IMR-90 (cell line): ENCODE results near the gene SPHK2. TPM values are rescaled to one million over a fixed set of nuclear protein-coding genes. Genes with fewer than 3 reads are reported as not detected.

Experiments
- ATAC-seq: fragments of 200-7000 bp; cut with Tn5 transposase; 2 replicates; pipeline ENCODE4 v1.9.1; 2020; ENCODE audit warnings: low read depth, mild to moderate bottlenecking, moderate library complexity
- BruUV-seq: library from RNA; stranded (reverse); fragments of 400-500 nt; replicated peaks from 2 replicates; lab custom pipeline; 2021; lab: Mats Ljungman, UMichigan
- CTCF ChIA-PET: fragments of 300-600 bp; formaldehyde crosslinking; extraction: SDS; loops from one replicate; lab custom pipeline; 2021; ENCODE audit warnings: antibody characterized with exemption; lab: Yijun Ruan, JAX
- POLR2A ChIA-PET: fragments of 300-600 bp; sonication (Branson Sonifier 250); formaldehyde crosslinking; loops from one replicate; lab custom pipeline; 2022; ENCODE audit warnings: antibody characterized with exemption; ENCODE audit not compliant: unreplicated experiment; lab: Charles Lee
- DNase-seq: peaks from one replicate; pipeline ENCODE4 v3.0.0; 2013
- H2AFZ ChIP-seq: replicated peaks from 2 replicates; pipeline ENCODE3; 2013; ENCODE audit warnings: low read length, mild to moderate bottlenecking; ENCODE audit not compliant: poor library complexity
- H2AK5ac ChIP-seq: 2 replicates; pipeline ENCODE4 v1.6.1; 2013; ENCODE audit warnings: low read depth, low read length, inconsistent platforms
- H2AK9ac ChIP-seq: replicated peaks from 2 replicates; pipeline ENCODE3; 2013; ENCODE audit warnings: mild to moderate bottlenecking, low read depth, low read length, moderate library complexity; ENCODE audit not compliant: poor library complexity
- H2BK120ac ChIP-seq: 2 replicates; pipeline ENCODE4 v1.6.1; 2013; ENCODE audit warnings: low read depth, low read length, inconsistent platforms
- H2BK15ac ChIP-seq: 3 replicates; pipeline ENCODE4 v1.6.1; 2013; ENCODE audit warnings: low read depth, low read length, inconsistent platforms
- H2BK20ac ChIP-seq: 2 replicates; pipeline ENCODE4 v1.6.1; 2013; ENCODE audit warnings: low read depth, mild to moderate bottlenecking, inconsistent platforms, low read length, moderate library complexity
- H2BK5ac ChIP-seq: 2 replicates; pipeline ENCODE4 v1.6.1; 2013; ENCODE audit warnings: mild to moderate bottlenecking, low read depth, low read length, inconsistent platforms; ENCODE audit not compliant: poor library complexity, severe bottlenecking
- H3K14ac ChIP-seq: replicated peaks from 2 replicates; pipeline ENCODE4 v1.6.1; 2013; ENCODE audit warnings: low read depth, low read length, inconsistent platforms
- H3K18ac ChIP-seq: 2 replicates; pipeline ENCODE4 v1.6.1; 2013; ENCODE audit warnings: low read depth, low read length, control low read depth
- H3K23ac ChIP-seq: 2 replicates; pipeline ENCODE4 v1.6.1; 2013; ENCODE audit warnings: low read depth, low read length, inconsistent platforms
- H3K27ac ChIP-seq: 2 replicates; pipeline ENCODE4 v1.5.1; 2013; ENCODE audit warnings: mild to moderate bottlenecking, control low read depth, low read length; ENCODE audit not compliant: insufficient read depth
- H3K27me3 ChIP-seq: 2 replicates; pipeline ENCODE4 v1.6.1; 2013; ENCODE audit warnings: low read length; ENCODE audit not compliant: control insufficient read depth, insufficient read depth
- H3K36me3 ChIP-seq: 2 replicates; pipeline ENCODE4 v1.6.1; 2013; ENCODE audit warnings: low read length, mixed read lengths; ENCODE audit not compliant: control insufficient read depth, insufficient read depth
- H3K4ac ChIP-seq: 2 replicates; pipeline ENCODE4 v1.6.1; 2013; ENCODE audit warnings: low read depth, low read length, inconsistent platforms
- H3K4me1 ChIP-seq: 2 replicates; pipeline ENCODE4 v1.6.1; 2013; ENCODE audit warnings: low read length, mixed read lengths; ENCODE audit not compliant: control insufficient read depth, insufficient read depth
- H3K4me2 ChIP-seq: 2 replicates; pipeline ENCODE4 v1.6.1; 2013; ENCODE audit warnings: low read depth, mild to moderate bottlenecking, control low read depth, low read length, moderate library complexity
- H3K4me3 ChIP-seq: 2 replicates; pipeline ENCODE4 v1.5.1; 2013; ENCODE audit warnings: low read depth, mild to moderate bottlenecking, control low read depth, low read length, moderate library complexity; ENCODE audit not compliant: insufficient read depth
- H3K56ac ChIP-seq: 2 replicates; pipeline ENCODE4 v1.6.1; 2013; ENCODE audit warnings: low read length, inconsistent platforms; ENCODE audit not compliant: insufficient read depth; ENCODE audit errors: extremely low read depth
- H3K79me1 ChIP-seq, 2 experiments: 2 replicates each; pipeline ENCODE4 v1.6.1; 2013; ENCODE audit warnings: low read length in 2 of 2, inconsistent platforms in 1 of 2, low read depth in 1 of 2
- H3K9ac ChIP-seq: 2 replicates; pipeline ENCODE4 v1.6.1; 2013; ENCODE audit warnings: low read depth, low read length, control low read depth
- H3K9me1 ChIP-seq: 2 replicates; pipeline ENCODE4 v1.6.1; 2013; ENCODE audit warnings: low read length, inconsistent platforms; ENCODE audit not compliant: insufficient read depth
- H3K9me3 ChIP-seq: 2 replicates; pipeline ENCODE4 v1.6.1; 2013; ENCODE audit warnings: low read length; ENCODE audit not compliant: control insufficient read depth, insufficient read depth
- H4K20me1 ChIP-seq: 2 replicates; pipeline ENCODE4 v1.6.1; 2013; ENCODE audit warnings: low read length, inconsistent platforms; ENCODE audit not compliant: insufficient read depth
- H4K5ac ChIP-seq: 2 replicates; pipeline ENCODE4 v1.6.1; 2013; ENCODE audit warnings: mild to moderate bottlenecking, low read depth, low read length, control low read depth
- H4K8ac ChIP-seq, 2 experiments: 2 replicates each; pipeline ENCODE4 v1.6.1; 2013; ENCODE audit warnings: low read depth in 2 of 2, low read length in 2 of 2, control low read depth in 1 of 2, inconsistent platforms in 1 of 2
- H4K91ac ChIP-seq: 2 replicates; pipeline ENCODE4 v1.6.1; 2013; ENCODE audit warnings: low read depth, low read length, inconsistent platforms; ENCODE audit not compliant: insufficient read depth
- CEBPB ChIP-seq: IDR thresholded peaks from 2 replicates; pipeline ENCODE4 v1.6.1; 2012; ENCODE audit warnings: low read depth, low read length, improper control_type of control experiment
- FOS ChIP-seq: fragments of 150-350 bp; IDR thresholded peaks from 2 replicates; pipeline ENCODE4 v1.6.1; 2016; ENCODE audit warnings: low read depth, low read length
- MAZ ChIP-seq: IDR thresholded peaks from 2 replicates; pipeline ENCODE4 v1.6.1; 2012; ENCODE audit warnings: low read depth, mild to moderate bottlenecking, low read length, improper control_type of control experiment, moderate library complexity, borderline replicate concordance
- RAD21 ChIP-seq: IDR thresholded peaks from 2 replicates; pipeline ENCODE4 v1.6.1; 2012; ENCODE audit warnings: low read length, improper control_type of control experiment
- RCOR1 ChIP-seq: IDR thresholded peaks from 2 replicates; pipeline ENCODE4 v1.6.1; 2012; ENCODE audit warnings: mild to moderate bottlenecking, low read length, improper control_type of control experiment; ENCODE audit not compliant: insufficient replicate concordance
- WGBS, 2 experiments: methylation state at CpG; one replicate each; pipeline versions ENCODE4 v1.1.5 to v1.1.7; 2013; ENCODE audit warnings: missing lambda C conversion rate in 2 of 2; ENCODE audit not compliant: insufficient read length in 1 of 2; ENCODE audit errors: extremely low coverage in 2 of 2; 5-methylcytosine and 5-hydroxymethylcytosine counted together
- dilution Hi-C: fragments of 300-500 bp; cut with HindIII; formaldehyde crosslinking; loops from one replicate; pipeline ENCODE4 v1.14.3; 2018; ENCODE audit warnings: low sequenced_read_pairs; ENCODE audit not compliant: unreplicated experiment
- in situ Hi-C: fragments of 300-500 bp; cut with MboI; formaldehyde crosslinking; loops from 3 replicates; pipeline ENCODE4 v1.14.3; 2019; ENCODE audit warnings: low sequenced_read_pairs, inconsistent platforms, mixed read lengths
- intact Hi-C: fragments of 100-400 bp; cut with micrococcal nuclease; formaldehyde crosslinking; loops from 2 replicates; pipeline ENCODE4 v1.10.0; 2022
- polyA plus RNA-seq, 3 experiments: library from polyadenylated mRNA; depleted of rRNA; stranded (reverse); fragments of >200 nt; gene quantifications; 2 replicates each; pipeline ENCODE4 v1.2.3, GENCODE V29; 2012; ENCODE audit warnings: low replicate concordance in 1 of 3
- total RNA-seq: library from RNA; depleted of rRNA; stranded (reverse); fragments of >200 nt; gene quantifications from 2 replicates; pipeline ENCODE4 v1.2.3, GENCODE V29; 2012

Gene SPHK2
- total and polyA plus RNA-seq, 2 of the 4 experiments (the other 2 are of a cell fraction): 1.6 to 9.9 TPM

- TF ChIP-seq RAD21: no peak
Measured at GRCh38 chr19:48624067-48624594, 4.8 kb downstream of the SPHK2 start (continued).

DNA sequence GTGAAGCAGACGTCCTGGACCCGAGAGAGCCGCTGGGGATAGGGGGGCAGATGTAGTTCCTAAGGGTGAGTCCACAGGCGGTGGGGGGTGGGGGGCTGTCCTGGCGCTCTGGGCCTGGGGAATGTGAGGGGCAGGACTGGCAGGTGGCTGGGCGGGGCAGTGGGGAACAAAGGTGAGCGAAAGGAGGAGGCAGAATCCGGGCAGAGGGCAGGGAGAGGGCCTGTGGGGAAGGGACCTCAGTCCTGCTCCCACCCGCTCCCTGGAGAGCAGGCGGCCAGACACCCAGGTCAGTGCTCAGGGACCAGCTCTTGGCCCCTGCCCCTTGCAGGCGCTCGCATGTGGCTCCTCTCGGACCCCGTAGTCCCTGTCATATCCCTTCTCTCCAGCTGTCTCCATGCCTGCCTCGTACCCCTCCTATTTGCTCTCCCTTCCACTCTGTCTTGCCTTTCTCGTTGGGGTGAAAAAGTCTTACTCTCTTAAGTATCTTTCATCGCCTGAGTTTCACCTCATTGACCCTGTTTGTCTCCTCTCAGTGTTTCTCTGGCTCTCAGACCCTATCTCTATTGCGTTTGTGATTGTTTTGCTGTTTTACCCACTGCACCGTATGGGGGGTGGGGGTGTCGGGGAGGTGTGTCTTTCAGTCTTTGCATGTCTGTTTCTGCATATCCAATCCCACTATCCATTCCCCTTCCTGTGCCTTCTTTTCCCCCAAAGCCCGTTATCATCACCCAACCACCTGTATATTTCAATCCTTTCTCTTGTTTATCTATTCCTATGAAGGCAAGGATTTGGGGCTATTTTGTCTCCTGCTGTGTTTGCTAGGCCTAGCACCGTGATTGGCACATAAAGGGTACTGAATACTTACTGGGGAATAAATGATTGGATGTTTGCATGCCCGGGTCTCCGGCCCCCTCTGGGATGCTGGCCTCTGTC, 5.8 kb downstream of the SPHK2 start:
- peaks cover 3% of the 10 kb centered on the region for H3K9me1 ChIP-seq
- peak overlapping the region; percentile 34; the same call in 1 of the 2 replicates for H3K4ac ChIP-seq
- CTCF ChIA-PET: no interaction called here
- in situ Hi-C loops: no loop called here
- no peak overlapping the region for H2BK5ac ChIP-seq
- no peak overlapping the region for H3K23ac ChIP-seq
- H4K5ac ChIP-seq: no peak overlapping the region
- H2BK15ac ChIP-seq: no peak overlapping the region
- no peaks in the 10 kb centered on the region for H3K9me3 ChIP-seq
- TF ChIP-seq RCOR1 (no peak), FOS (no peak), MAZ (no peak), CEBPB (no peak)
- H2AK5ac ChIP-seq: no peak overlapping the region
- WGBS, 2 experiments: 48% methylated on average over 12 of the region's 24 CpGs; no CpG with 5 or more reads in 1 of the 2 experiments
- H3K36me3 ChIP-seq: peaks cover 6% of the 10 kb centered on the region; the same call in 1 of the 2 replicates
- no TSS peak for BruUV-seq
- no peak overlapping the region for H3K18ac ChIP-seq
- POLR2A ChIA-PET: no interaction called here
- H4K91ac ChIP-seq: no peak overlapping the region
- H2BK120ac ChIP-seq: no peak overlapping the region
- no peak overlapping the region for H3K56ac ChIP-seq
- no peak overlapping the region for H2AFZ ChIP-seq
- DNase-seq: no peak
- no peaks in the 10 kb centered on the region for H3K27me3 ChIP-seq
- H3K4me3 ChIP-seq: peak overlapping the region; percentile 49; the same call in 1 of the 2 replicates
- H4K20me1 ChIP-seq: no peaks in the 10 kb centered on the region
- dilution Hi-C loops: no loop called here
- peak overlapping the region; percentile 54; the same call in 1 of the 2 replicates for H3K27ac ChIP-seq
- H4K8ac ChIP-seq: no peak overlapping the region
- peaks cover 8 to 29% of the 10 kb centered on the region in 2 experiments for H3K79me1 ChIP-seq
- peak overlapping the region; percentile 94 for H2AK9ac ChIP-seq
- H3K4me2 ChIP-seq: peak overlapping the region; percentile 40; the same call in 1 of the 2 replicates
- ATAC-seq: no peak
- H3K4me1 ChIP-seq: peaks cover 7% of the 10 kb centered on the region
- peak overlapping the region; percentile 51; the same call in 1 of the 2 replicates for H3K9ac ChIP-seq
- H2BK20ac ChIP-seq: no peak overlapping the region
- intact Hi-C loops: no loop called here
- no peak overlapping the region for H3K14ac ChIP-seq
